Eye (tissue), 1 donor: Measurements from ENCODE around the gene GOLGA2.

Source experiments
- DNase-seq: peaks from one replicate; pipeline ENCODE4 v3.0.0-alpha.2; 2015

The GOLGA2 gene

DNA sequence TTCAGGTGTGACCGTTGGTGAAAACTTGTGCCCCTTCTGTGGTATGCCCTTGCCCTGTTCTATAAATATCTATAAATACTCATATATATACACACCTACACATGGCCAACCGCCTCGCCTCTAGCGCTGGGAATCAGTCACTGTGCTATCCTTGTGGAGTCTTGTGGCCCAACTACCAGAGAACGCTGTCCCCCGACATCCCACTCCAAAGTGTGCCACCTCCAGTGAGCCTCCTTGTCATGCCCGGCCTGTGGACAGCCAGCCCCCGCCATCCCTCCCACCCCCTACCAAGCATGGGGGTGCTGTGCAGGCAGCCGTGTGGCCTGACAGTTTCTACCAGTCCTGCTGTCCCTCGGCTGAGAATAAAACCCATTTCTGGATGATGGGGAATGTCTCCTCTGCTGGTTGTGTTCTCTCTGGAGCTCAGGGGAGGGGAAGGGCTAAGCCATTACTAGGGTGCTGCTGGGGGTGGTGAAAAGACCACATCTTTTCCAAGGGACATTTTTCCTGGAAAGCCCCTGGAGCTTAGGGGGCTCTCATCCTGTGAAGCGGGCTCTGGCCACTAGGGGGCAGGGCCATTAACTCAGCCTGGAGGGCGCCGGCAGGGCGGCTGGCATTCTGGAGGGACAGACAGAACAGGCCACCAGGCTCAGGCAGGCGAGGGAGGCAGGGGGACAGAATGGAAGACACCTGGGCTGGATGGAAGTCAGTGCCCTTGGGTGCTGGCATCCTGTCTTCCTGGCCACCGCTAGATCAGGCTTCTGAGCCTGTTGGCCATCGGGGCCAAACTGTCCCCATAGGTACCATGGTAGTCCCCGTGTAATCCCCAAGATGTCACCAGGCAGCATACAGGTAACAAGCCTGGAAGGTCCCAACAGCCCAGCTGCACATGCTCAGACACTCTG lies 20.7 kb downstream of the GOLGA2 start:
- peak; percentile 83 for DNase-seq

DNA sequence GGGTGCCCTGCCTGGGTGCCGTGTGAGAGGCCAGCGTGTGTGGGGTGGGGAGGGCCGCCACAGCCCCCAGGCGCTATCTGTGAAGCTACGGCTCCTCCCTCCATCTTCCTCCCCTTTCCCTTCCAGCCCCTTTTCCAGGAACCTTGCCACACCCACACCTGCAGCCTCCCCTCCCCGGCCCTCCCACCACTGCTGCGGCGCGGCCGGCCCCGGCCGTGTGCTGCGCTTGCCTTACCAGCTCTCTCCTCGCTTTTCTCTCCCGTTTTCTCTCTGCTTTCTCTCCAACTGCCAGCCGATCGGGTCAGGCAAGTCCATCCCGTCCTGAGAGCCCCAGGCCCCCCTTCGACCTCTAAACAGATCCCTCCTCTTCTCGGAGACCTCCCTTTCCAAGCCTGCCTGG lies 21.4 kb downstream of the GOLGA2 start:
- DNase-seq: no peak

DNA sequence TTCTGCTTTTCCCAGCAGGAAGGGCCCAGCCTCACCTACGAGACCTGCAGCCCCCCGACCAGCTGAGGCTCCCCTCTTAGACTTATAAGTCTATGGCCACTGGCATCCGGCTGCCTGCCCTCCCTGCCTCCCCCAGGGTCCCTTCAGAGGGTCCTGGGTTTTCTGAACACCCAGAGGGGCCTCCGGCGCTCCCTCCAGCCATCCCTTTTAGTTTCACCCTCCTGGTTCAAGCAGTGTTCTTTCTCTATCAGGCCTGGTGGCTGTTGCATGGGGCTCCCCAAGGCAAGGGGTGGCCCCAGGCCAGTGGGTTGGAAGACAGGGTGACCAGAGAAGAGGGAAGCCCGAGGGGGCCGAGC lies 21.8 kb downstream of the GOLGA2 start:
- DNase-seq: no peak

DNA sequence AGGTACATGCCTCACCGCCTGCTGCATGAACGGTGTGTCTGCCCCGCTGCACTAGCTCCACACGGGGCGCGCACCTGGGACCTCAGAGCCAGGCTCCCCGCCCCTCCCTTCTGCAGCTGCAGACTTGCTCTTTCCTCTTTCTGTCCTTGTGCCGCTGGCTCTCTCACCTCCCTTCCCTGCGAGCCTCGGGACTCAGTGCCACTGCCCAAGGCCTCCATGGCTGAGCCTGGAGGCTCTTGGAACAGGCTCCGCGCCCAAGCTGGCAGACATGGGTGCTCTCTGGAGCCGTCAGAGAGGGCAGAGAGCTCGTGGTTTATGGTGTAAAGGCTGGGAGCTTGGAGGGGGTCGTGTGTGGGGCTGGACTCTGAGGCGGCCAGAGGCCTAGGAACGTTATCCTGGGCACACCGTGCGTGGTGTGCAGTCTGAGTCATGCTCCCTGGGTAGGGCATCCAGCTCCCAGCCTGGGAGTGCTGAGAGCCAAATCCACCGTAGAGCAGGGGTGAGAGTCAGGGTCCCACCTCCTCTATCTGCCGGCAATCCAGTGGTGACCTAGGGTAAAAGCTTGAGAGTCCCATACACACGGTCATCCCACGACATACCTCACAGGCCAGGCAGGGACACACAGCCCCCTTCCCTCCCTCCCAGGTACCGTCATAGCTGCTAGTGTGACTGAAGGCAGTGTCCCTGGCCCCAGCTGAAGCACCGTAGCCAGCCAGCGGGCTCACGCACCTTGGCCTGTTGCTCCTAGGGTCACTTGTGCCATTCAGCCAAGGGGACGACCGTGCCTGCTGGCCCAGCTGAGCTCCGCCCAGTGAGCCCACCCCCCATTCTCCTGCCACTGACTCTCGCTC lies 22.4 kb downstream of the GOLGA2 start:
- no peak for DNase-seq

DNA sequence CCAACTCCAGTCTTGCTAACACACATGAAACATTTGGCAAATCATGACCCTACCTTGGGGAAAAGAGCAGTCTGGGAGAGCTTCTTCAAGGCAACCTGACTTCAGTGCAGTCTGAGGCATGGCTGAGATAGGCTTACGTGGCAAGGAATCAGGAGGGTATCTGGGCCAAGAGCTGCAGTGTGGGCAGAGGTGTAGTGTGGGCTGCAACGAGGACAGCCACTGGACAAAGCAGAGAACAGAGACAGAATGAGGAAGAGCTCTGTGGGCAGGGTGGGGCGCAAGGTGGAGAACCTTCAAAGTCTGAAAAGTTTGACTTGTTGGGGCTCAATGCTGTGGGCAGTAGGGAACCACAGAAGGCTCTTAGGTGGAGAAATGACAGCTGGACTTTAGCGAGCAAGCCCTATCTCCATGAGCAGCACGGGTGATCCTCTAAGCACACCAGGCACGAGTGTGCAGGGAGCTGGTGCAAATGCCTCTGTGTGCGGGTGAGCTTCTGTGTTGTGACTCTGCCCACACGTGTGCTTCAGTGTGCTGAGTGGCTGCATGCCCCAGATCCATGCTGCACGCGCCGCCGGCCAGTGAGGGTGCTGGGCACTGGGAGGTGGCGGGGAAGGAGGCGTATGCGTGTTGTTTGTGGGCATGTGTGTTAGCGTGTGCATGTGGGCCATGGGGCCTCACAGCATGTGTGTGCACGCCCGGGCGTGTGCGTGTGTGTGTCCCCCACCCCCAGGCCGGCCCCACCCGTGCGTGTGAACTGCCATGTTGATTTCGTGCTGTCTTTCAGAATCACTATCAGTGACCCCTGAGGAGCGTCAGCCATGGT lies 23.3 kb downstream of the GOLGA2 start:
- DNase-seq: no peak

DNA sequence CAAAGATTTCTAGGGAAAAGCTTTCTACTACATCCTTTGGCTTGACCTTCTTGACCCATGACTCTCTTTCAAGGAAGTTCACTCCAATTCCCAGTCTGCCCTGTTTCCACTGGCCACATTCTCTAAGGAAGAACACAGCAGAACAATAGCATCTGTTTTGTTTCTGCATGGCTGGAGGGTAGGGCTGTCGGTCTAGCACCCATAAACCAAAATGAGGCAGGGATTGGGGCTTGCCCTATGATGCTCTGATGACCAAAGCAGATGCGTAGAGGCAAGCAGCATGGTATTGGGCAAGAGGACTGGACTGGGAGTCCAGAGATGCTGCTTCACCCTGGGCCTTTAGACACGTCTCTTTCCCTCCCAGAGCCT lies 24.1 kb downstream of the GOLGA2 start:
- DNase-seq: no peak

DNA sequence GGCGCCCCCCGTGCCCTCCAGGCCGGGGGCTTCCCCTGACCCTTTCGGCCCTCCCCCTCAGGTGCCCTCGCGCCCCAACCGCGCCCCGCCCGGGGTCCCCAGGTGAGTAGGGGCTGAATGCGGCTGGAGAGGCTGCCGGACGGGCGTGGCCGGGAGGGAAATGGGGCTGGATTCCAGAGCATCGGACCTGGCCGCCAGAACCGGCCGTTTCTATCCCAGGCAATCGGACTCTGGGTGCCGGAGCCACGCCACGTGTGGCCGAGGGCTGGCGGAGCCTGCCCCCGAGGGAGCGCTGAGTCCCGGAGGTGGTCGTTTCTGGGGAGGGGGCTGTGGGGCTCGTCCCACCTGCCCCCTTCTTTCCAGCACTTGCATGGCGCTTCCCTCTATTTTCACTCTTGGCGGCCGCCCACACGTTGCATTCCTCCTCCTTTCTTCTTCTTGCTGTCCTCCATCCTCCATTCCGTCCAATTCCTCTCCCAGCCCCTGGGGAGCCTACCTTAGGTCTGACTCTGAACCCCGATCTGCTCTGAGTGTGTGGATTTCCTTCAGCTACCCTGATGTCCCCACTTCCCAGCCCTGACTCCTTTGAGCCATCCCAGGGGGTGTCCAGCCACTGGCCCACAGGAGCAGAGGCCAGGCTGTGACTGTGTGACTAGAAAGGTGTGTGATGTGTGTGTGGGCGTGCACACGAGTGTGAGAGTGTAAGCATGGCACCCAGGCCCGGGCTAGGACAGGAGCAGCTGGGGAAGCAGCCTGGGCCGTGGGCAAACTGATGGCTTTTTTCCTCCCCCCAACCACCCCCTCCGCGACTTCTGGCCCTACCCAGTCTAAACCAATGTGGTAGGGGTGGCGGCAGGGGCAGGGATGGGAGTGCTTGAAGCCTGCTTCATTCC lies 24.7 kb downstream of the GOLGA2 start:
- no peak for DNase-seq

DNA sequence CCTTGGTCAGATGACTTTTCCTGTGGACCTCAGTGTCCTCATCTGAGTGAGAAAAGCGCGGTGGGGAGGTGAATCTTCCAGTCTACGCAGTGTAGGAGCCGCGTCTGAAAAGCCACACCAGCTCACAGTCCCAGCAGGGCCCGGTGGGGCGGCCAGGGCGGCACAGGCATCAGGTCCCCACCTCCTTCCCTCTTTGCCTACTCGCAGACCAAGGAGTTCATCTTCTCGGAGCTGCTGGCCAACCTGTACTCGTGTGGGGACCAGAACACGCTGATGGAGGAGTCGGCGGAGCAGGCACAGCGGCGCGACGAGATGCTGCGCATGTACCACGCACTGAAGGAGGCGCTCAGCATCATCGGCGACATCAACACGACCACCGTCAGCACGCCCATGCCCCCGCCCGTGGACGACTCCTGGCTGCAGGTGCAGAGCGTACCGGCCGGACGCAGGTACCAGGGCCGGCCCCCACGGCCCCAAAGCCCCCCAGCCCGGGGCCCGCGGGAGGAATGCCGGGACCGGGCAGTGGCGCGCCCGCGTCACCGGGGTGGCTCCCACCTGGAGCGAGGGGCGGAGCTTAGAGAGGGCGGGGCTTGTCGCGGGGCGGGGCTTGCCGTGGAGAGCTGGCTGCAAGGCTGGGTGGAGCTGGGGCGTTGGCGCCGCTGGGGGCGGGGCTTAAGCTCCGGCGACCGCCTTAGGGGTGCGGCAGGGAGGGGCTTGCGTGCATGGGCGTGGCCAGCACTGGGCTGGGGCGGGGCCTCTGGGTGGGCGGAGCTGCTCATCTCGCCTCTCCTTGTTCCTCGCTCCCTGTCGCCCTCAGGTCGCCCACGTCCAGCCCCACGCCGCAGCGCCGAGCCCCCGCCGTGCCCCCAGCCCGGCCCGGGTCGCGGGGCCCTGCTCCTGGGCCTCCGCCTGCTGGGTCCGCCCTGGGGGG lies 25.6 kb downstream of the GOLGA2 start:
- DNase-seq: peak; percentile 79

DNA sequence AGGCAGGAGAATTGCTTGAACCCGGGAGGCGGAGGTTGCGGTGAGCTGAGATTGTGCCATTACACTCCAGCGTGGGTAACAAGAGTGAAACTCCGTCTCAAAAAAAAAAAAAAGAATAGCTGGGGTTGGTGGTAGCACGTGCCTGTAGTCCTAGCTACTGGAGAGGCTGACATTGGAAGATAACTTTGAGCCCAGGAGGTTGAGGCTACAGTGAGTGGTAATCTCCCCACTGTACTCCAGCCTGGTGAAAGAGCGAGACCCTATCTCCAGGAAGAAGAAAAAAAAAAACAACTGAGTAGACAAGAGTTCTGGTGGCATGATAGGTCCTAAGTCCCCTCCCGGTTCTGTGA lies 26.3 kb downstream of the GOLGA2 start:
- no peak for DNase-seq

DNA sequence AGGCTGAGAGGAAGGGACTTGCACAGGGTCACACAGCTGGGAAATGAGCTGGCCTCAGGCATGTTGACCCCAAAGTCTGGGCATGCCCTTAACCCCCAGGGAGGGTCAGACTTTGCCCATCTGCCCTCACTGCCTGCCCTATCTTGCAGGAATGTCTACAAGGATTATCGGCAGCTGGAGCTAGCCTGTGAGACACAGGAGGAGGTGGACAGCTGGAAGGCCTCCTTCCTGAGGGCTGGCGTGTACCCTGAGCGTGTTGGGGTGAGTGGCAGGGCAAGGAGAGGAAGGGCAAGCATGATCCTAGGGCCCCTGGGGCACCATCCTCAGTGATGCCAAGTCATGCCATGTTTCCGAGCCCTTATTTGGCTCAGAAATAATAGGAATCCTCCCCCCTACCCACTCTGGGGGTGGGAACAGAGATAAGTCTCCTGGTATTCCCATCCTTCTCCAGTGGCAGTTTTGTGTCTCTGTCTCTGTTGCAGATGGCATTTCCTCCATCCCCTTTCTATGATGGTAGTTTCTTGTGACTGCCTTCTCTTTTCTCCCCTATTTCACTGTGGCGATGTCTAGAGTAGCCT lies 28.5 kb downstream of the GOLGA2 start:
- DNase-seq: no peak

DNA sequence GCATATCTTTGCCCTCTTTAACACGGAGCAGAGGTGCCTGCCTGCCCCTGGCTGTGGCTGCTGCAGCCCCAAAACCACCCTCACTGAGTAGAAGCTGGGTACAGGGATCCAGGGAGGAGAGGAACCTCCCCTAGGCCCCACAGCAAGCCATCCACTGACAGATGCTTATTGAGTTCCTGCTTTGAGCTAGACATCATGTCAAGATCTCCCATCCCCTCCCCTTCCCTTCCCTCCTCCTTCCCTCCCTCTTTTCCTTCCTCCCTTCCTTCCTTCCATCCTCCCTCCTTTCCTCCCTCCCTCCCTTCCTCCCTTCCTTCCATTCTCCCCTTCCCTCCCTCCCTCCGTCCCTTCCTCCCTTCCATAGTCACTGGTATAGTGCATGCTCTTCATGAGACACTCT lies 29.3 kb downstream of the GOLGA2 start:
- DNase-seq: no peak

DNA sequence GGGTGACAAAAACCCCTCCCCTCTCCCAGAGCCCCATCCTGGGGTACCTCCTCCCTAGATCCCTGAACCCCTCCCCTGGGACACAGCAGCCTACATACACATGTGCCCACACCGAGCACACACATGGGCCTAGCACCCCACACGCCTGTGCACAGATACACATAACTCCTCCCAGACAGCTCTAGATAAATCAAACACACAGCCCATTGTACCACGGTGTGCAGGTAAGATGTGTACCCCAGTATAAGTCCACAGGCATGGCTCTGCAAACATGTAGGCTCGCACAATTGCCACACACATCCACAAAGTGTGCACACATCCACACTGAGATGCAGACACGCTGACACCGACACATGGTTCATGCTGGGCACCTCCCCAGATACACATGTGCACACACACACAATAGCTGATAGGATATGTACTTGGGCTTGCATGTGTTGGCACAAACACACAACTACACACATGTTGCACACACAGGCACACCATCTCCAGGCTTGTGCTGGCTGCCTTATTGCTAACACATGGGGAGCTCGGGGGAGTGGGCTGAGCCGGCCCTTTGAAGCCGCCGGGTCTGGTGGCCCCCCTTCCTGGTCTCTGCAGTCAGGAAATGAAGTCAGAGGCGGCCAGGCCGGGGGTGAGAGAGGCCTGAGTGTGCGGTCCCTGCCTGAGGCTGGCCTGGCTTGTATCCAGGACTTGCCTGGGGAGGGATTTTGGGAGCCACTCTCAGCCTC lies 30.2 kb downstream of the GOLGA2 start:
- DNase-seq: peak; percentile 75

DNA sequence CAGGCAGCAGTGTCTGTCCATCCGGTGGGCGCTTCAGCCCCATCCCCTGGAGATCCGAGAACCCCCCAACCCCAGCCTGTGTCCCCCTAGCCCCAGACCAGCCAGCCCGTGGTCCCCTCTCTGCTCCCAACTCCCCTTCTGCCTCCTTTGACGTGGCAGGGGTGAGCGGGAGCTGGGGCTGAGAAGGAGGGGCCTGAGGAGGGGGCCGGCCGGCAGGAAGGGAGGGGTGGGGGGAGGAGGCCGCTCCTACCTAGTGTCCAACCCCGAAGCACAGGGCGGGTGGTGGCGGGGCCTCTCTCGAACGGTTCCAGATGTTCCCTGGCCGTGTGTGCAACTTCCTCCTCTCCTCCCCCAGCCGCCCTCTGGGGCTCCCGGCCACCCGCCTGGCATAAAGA lies 31.0 kb downstream of the GOLGA2 start:
- DNase-seq: peak; percentile 89

DNA sequence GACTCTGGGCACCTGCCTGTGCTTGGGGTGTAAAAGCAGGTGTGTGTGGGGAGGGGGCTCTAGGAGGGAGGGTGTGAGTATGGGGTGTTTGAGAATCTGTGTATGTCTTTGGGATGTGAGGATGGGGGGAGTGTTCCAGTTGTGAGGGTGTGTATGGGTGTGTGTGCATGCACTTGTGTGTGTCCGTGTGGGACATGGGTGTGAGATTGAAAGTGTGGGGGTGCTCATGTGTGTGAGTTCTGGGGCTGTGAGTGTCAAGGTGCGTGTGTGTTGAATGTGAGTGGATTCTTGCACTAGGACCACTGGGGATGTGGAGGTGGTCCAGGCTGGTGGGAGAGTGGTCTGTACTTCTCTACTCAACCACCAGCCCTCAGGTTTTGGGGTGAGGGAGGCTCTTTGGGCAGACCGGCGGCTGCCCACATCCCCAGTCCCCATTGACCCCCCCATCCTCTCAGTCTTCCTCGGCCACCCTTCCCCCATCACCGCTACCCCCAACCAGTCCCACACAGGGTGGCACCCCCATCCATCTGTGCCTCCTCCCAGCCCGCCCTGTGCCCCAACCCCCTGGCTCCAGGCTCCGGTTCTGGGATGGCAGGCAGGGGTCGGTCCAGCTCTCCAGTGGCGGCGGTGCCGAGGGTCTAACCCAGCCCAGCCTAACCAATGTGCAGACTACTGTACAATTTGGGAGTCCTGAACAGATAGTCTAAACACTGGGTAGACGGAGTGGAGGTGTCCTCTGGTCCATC lies 31.5 kb downstream of the GOLGA2 start:
- DNase-seq: no peak

DNA sequence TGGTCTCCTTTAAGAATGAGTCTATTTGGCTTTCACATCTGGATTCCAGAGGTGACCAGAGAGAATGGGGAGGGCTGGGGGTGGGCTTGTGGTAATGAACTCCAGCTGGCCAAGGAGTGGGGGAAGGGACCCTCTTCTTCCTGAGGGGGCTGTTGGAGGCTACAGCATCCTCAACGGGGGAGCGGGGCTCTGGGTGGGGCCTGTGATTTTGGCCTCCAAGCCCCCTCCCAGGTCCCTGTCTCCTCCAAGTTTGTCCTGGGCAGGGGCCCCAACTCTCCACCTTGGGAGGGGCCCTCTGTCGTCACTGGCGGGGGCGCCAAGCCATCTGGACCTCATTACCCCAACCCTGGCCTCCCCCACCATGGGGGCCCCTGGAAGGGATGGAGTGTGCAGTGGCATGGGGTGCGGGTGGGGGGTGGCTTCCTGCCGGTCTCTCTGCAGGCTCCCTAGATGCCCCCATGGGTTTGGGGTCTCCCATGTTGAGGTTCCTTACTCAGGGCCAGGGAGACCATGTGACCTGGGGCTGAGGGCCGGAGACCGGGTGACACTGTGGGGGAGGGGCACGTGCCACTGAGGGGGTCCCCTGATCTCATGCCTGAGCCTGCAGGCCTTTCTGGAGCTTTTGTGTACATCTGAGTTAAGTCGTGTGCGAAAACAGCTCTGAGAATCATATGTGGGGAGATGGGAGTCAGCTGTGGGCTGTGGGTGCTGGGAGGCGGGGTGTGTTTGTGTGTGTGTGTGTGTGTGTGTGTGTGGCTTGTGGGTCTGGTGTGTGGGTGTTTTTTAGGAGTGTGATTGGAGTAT lies 32.4 kb downstream of the GOLGA2 start:
- DNase-seq: peak; percentile 84

DNA sequence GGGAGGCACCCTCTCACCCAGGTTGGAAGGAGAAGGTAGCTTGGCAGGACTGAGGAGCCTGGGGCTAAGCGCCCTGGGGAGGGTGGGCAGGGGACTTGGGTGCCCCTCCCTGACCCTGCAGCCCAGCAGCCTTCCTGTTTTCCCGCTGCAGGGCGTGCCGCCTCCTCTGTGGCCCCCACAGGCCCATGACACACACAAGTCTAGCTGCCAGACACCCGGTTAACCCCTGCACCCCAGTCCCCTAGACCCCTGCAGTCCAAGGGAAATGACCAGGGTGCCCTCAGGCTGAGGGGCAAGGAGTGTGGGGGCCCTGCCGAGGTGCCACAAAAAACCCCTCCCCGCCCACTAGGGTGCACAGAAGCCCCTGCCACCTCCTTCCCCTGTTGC lies 33.0 kb downstream of the GOLGA2 start:
- DNase-seq: no peak

DNA sequence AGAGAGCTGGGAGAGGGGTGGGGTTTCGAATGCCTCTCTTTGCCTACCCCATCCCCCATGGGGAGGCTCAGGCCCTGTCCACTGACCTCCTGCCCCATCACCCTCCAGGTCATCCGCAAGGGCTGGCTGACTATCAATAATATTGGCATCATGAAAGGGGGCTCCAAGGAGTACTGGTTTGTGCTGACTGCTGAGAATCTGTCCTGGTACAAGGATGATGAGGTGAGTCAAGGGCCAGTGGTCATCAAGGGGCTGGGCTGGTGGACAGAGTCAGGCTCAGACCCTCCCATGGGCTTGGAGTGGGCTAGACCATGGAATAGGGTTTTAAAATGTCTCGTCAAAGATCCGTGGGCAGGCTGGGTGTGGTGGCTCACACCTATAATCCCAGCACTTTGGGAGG lies 33.7 kb downstream of the GOLGA2 start:
- DNase-seq: no peak

DNA sequence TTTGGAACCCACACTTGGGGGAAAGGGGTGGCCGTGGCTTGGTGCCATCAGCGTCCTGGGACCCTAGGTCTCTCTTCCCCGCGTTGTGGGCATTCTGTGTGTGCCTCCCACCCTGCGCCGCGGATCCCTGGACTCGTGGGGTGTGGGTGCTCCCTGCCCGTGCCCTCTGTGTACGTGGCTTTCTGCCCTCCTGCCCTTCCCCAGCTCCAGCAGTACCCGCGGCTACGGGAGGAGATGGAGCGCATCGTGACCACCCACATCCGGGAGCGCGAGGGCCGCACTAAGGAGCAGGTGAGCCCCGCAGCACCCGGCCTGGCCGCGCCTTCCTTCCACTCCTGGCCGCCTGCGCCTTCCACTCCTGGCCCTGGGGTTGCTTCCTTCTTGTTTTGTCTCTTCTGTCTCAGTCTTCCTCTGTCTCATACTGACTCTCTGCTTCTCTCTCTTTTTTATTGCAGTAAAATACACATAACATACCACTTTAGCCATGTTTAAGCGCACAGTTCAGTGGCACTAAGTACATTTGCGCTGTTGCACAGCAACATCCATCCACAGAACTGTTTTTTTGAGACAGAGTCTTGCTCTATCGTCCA lies 41.9 kb downstream of the GOLGA2 start:
- no peak for DNase-seq
